H9 (cell line): ENCODE results near the gene DNAJA1. TPM values are rescaled to one million over a fixed set of nuclear protein-coding genes. Genes with fewer than 3 reads are reported as not detected.

Experiments
- DNase-seq: peaks from one replicate; pipeline ENCODE4 v3.0.0-alpha.2; 2017
- H2AFZ ChIP-seq: one replicate; pipeline ENCODE4 v1.6.1; 2013; ENCODE audit warnings: mild to moderate bottlenecking, low read length, control low read depth, moderate library complexity
- H2AK5ac ChIP-seq: 2 replicates; pipeline ENCODE4 v1.6.1; 2013; ENCODE audit warnings: low read length, control low read depth, mixed read lengths; ENCODE audit not compliant: insufficient read length
- H2BK120ac ChIP-seq: one replicate; pipeline ENCODE4 v1.6.1; 2013; ENCODE audit warnings: low read depth, mild to moderate bottlenecking, low read length, control low read depth, inconsistent platforms; ENCODE audit not compliant: poor library complexity, severe bottlenecking
- H2BK12ac ChIP-seq: 2 replicates; pipeline ENCODE4 v1.6.1; 2013; ENCODE audit warnings: low read length, control low read depth, mixed read lengths, low read depth; ENCODE audit not compliant: insufficient read length
- H2BK15ac ChIP-seq: 2 replicates; pipeline ENCODE4 v1.6.1; 2013; ENCODE audit warnings: low read depth, low read length, control low read depth
- H2BK20ac ChIP-seq: one replicate; pipeline ENCODE4 v1.6.1; 2013; ENCODE audit warnings: low read depth, mild to moderate bottlenecking, low read length, control low read depth, inconsistent platforms; ENCODE audit not compliant: poor library complexity, severe bottlenecking
- H2BK5ac ChIP-seq: 2 replicates; pipeline ENCODE4 v1.6.1; 2013; ENCODE audit warnings: low read length, control low read depth, mixed read lengths; ENCODE audit not compliant: insufficient read length
- H3K14ac ChIP-seq: 2 replicates; pipeline ENCODE4 v1.6.1; 2013; ENCODE audit warnings: low read length, control low read depth; ENCODE audit not compliant: insufficient read depth
- H3K18ac ChIP-seq: 2 replicates; pipeline ENCODE4 v1.6.1; 2013; ENCODE audit warnings: low read depth, mild to moderate bottlenecking, mixed read lengths, low read length, control low read depth; ENCODE audit not compliant: insufficient read length
- H3K23ac ChIP-seq: 2 replicates; pipeline ENCODE4 v1.6.1; 2013; ENCODE audit warnings: low read length, control low read depth, mixed read lengths, low read depth; ENCODE audit not compliant: insufficient read length
- H3K23me2 ChIP-seq: 2 replicates; pipeline ENCODE4 v1.6.1; 2013; ENCODE audit warnings: low read depth, mild to moderate bottlenecking, mixed read lengths, low read length, control low read depth; ENCODE audit not compliant: insufficient read length, poor library complexity, severe bottlenecking
- H3K27ac ChIP-seq: 2 replicates; pipeline ENCODE4 v1.5.1; 2013; ENCODE audit warnings: low read length, control low read depth, mixed read lengths, low read depth; ENCODE audit not compliant: insufficient read length
- H3K27me3 ChIP-seq: 2 replicates; pipeline ENCODE4 v1.6.1; 2013; ENCODE audit warnings: low read length, control low read depth, inconsistent platforms; ENCODE audit not compliant: insufficient read depth
- H3K4ac ChIP-seq: 2 replicates; pipeline ENCODE4 v1.6.1; 2013; ENCODE audit warnings: low read depth, mild to moderate bottlenecking, control low read depth, inconsistent platforms, low read length, moderate library complexity
- H3K4me1 ChIP-seq: 2 replicates; pipeline ENCODE4 v1.6.1; 2013; ENCODE audit warnings: low read length, control low read depth, inconsistent platforms; ENCODE audit not compliant: insufficient read depth
- H3K4me2 ChIP-seq: 2 replicates; pipeline ENCODE4 v1.6.1; 2013; ENCODE audit warnings: low read length, control low read depth, mixed read lengths; ENCODE audit not compliant: insufficient read length, insufficient read depth
- H3K56ac ChIP-seq: 2 replicates; pipeline ENCODE4 v1.6.1; 2013; ENCODE audit warnings: low read depth, mild to moderate bottlenecking, mixed read lengths, low read length, control low read depth; ENCODE audit not compliant: insufficient read length
- H3K79me1 ChIP-seq: 2 replicates; pipeline ENCODE4 v1.6.1; 2013; ENCODE audit warnings: low read depth, mild to moderate bottlenecking, moderate library complexity, low read length, control low read depth, inconsistent platforms; ENCODE audit not compliant: insufficient read depth, poor library complexity, severe bottlenecking
- H3K79me2 ChIP-seq: 2 replicates; pipeline ENCODE4 v1.6.1; 2013; ENCODE audit warnings: low read length, control low read depth, inconsistent platforms; ENCODE audit not compliant: insufficient read depth
- H3K9ac ChIP-seq: 2 replicates; pipeline ENCODE4 v1.6.1; 2013; ENCODE audit warnings: low read length, control low read depth, mixed read lengths; ENCODE audit not compliant: insufficient read length; ENCODE audit errors: extremely low read depth
- H3K9me3 ChIP-seq: one replicate; pipeline ENCODE4 v1.6.1; 2013; ENCODE audit warnings: low read depth, low read length, inconsistent platforms; ENCODE audit not compliant: control insufficient read depth
- H3T11ph ChIP-seq: one replicate; pipeline ENCODE4 v1.6.1; 2013; ENCODE audit warnings: mild to moderate bottlenecking, low read length, control low read depth, inconsistent platforms
- H4K20me1 ChIP-seq: one replicate; pipeline ENCODE4 v1.6.1; 2013; ENCODE audit not compliant: control insufficient read depth, insufficient read length, insufficient read depth
- H4K5ac ChIP-seq: 2 replicates; pipeline ENCODE4 v1.6.1; 2013; ENCODE audit warnings: low read depth, mild to moderate bottlenecking, mixed read lengths, low read length, control low read depth; ENCODE audit not compliant: insufficient read length
- H4K8ac ChIP-seq: replicated peaks from 2 replicates; pipeline ENCODE4 v1.6.1; 2013; ENCODE audit warnings: low read length, control low read depth, mixed read lengths, low read depth; ENCODE audit not compliant: insufficient read length
- H4K91ac ChIP-seq: 2 replicates; pipeline ENCODE4 v1.6.1; 2013; ENCODE audit warnings: low read depth, mild to moderate bottlenecking, moderate library complexity, mixed read lengths, low read length, control low read depth; ENCODE audit not compliant: insufficient read length
- H3K27ac Mint-ChIP-seq, 3 experiments: 2 replicates in 2 of 3; 3 replicates in 1 of 3; pipeline ENCODE4 v1.8.0; 2020 to 2021; ENCODE audit warnings: mixed read lengths in 3 of 3, mild to moderate bottlenecking in 1 of 3, moderate library complexity in 1 of 3
- H3K27me3 Mint-ChIP-seq: 2 replicates; pipeline ENCODE4 v1.8.0; 2021; ENCODE audit warnings: low read depth, mild to moderate bottlenecking, moderate library complexity, mixed read lengths
- H3K36me3 Mint-ChIP-seq, 3 experiments: 2 replicates in 2 of 3; 3 replicates in 1 of 3; pipeline ENCODE4 v1.8.0; 2020 to 2021; ENCODE audit warnings: low read depth in 3 of 3, mixed read lengths in 3 of 3; ENCODE audit not compliant: insufficient read depth in 1 of 3
- H3K4me1 Mint-ChIP-seq, 2 experiments: 2 replicates each; pipeline ENCODE4 v1.8.0; 2020; ENCODE audit warnings: mixed read lengths in 2 of 2
- H3K4me3 Mint-ChIP-seq, 2 experiments: 2 replicates in 1 of 2; 3 replicates in 1 of 2; pipeline ENCODE4 v1.8.0; 2020 to 2021; ENCODE audit warnings: mild to moderate bottlenecking in 2 of 2, mixed read lengths in 2 of 2, moderate library complexity in 1 of 2
- H3K9me3 Mint-ChIP-seq, 2 experiments: 2 replicates in 1 of 2; 3 replicates in 1 of 2; pipeline ENCODE4 v1.8.0; 2020; ENCODE audit warnings: mild to moderate bottlenecking in 2 of 2, mixed read lengths in 2 of 2, moderate library complexity in 1 of 2
- CTCF ChIP-seq: fragments of 200-600 bp; sonication (generic); conservative IDR thresholded peaks from 3 replicates; pipeline ENCODE4 v1.8.0; 2021; ENCODE audit warnings: antibody characterized with exemption, mild to moderate bottlenecking
- WGBS: extraction: QIAGEN DNeasy Blood & Tissue Kit; methylation state at CpG from one replicate; pipeline ENCODE4 v1.1.7; 2013; ENCODE audit warnings: missing lambda C conversion rate, low lambda C conversion rate, mixed read lengths; ENCODE audit not compliant: insufficient read length; ENCODE audit errors: extremely low coverage; 5-methylcytosine and 5-hydroxymethylcytosine counted together
- total RNA-seq: library from RNA; stranded (reverse); gene quantifications from 2 replicates; pipeline ENCODE4 v1.2.1, GENCODE V29; 2021

The DNAJA1 gene
- total RNA-seq, 1 experiment from 2014 or later, result 217 TPM

- H3K27ac Mint-ChIP-seq, result peak overlapping the region in 2 of 3 experiments; percentile 42 to 94; a peak in 3 of 7 replicates
- DNase-seq, result peak; percentile 71
- H3K9ac ChIP-seq, result no peak overlapping the region
These were observed 19.7 kb downstream of the DNAJA1 start for GRCh38 chr9:33044677-33045282.

More at GRCh38 chr9:33044677-33045282, 19.7 kb downstream of the DNAJA1 start:
- Mint-ChIP-seq H3K4me1 (peaks cover 17 to 19% of the 10 kb centered on the region in 2 experiments), H3K9me3 (no peaks in the 10 kb centered on the region), H3K4me3 (peak overlapping the region; percentile 70 to 83), H3K36me3 (peaks cover 10 to 40% (median 32%) of the 10 kb centered on the region in 3 experiments; a peak in 6 of 7 replicates), H3K27me3 (no peaks in the 10 kb centered on the region)
- H3K79me1 ChIP-seq, result no peaks in the 10 kb centered on the region
- no peak overlapping the region for H3K14ac ChIP-seq
- no peaks in the 10 kb centered on the region for H4K20me1 ChIP-seq
- H2BK12ac ChIP-seq, result no peak overlapping the region
- no peak overlapping the region for H3T11ph ChIP-seq
- no peak overlapping the region for H4K5ac ChIP-seq
- no peak overlapping the region for H2BK5ac ChIP-seq
- no peak overlapping the region for H3K23ac ChIP-seq
- H3K79me2 ChIP-seq, result no peaks in the 10 kb centered on the region
- no peak overlapping the region for H2BK120ac ChIP-seq
- no peak overlapping the region for H3K27ac ChIP-seq
- no peak overlapping the region for H2BK20ac ChIP-seq
- H3K27me3 ChIP-seq, result no peaks in the 10 kb centered on the region
- no peak overlapping the region for H2BK15ac ChIP-seq
- H3K4ac ChIP-seq, result no peak overlapping the region
- H3K4me1 ChIP-seq, result 0 out of 2 replicates have a peak, but pooled peaks cover 3% of the 10 kb centered on the region
- H3K56ac ChIP-seq, result no peak overlapping the region
- H2AFZ ChIP-seq, result no peak overlapping the region
- H3K18ac ChIP-seq, result no peak overlapping the region
- WGBS, result no CpG with 5 or more reads among the region's 12 CpGs
- no peak overlapping the region for H4K91ac ChIP-seq
- peak overlapping the region; percentile 64 for H3K4me2 ChIP-seq
- no peak overlapping the region for H2AK5ac ChIP-seq
- no peak overlapping the region for H4K8ac ChIP-seq
- H3K9me3 ChIP-seq, result no peaks in the 10 kb centered on the region
- TF ChIP-seq CTCF, result peak; percentile 52; the same call in 2 of the 3 replicates
- H3K23me2 ChIP-seq, result peaks cover 7% of the 10 kb centered on the region
